HG02884 (cell line): Measurements from ENCODE around the gene GRM7.

Experiments
- ATAC-seq: cut with Tn5 transposase; IDR thresholded peaks from one replicate; pipeline ENCODE4 v1.9.1; 2021; ENCODE audit warnings: mild to moderate bottlenecking, moderate library complexity; ENCODE audit not compliant: unreplicated experiment

Gene GRM7

DNA sequence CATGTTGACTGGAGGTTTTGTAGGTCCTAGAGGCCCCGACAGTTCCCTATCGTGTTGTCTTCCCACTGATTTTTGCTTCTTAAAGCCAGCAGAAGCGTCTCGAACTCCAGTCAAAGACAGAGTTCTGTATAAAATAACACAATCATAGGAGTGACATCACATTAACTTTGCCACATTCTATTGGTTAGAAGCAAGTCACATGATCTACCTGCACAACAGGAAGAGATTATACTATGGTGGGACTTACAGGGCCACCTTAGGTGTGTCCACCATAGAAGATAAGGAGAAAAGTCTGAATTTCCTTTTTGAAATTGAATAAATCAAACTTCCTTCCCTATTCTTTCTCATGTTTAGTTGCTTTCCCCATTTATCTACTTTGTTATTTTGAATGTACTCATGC, 365.5 kb downstream of the GRM7 start:
- ATAC-seq, result no peak

DNA sequence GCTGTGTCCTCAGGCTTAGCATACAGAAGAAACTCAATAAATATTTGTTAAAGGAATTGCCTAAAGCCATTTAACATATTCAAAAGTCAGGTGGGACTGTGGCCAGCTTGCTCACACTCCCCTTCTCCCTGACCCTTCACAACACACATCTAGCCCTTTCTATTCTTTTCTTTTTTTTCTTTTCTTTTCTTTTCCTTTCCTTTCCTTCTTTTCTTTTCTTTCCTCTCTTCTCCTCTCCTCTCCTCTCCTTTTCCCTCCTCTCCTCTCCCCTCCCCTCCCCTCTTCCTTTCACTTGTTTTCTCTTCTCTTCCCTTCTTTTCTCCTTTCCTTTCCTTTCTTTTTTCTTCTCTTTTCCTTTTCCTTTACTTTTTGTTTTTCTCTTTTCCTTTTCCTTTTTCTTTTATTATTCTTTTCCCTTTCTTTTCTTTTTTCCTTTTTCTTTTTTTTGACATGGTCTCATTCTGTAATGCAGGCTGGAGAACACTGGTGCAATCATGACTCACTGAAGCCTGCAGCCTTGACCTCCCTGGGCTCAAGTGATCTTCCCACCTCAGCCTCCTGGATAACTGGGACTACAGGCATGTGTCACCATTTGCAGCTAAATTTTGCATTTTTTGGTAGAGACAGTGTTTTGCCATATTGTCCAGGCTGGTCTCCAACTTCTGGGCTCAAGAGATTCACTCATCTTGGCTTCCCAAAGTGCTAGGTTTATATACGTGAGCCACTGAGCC, 377.8 kb downstream of the GRM7 start:
- no peak for ATAC-seq

DNA sequence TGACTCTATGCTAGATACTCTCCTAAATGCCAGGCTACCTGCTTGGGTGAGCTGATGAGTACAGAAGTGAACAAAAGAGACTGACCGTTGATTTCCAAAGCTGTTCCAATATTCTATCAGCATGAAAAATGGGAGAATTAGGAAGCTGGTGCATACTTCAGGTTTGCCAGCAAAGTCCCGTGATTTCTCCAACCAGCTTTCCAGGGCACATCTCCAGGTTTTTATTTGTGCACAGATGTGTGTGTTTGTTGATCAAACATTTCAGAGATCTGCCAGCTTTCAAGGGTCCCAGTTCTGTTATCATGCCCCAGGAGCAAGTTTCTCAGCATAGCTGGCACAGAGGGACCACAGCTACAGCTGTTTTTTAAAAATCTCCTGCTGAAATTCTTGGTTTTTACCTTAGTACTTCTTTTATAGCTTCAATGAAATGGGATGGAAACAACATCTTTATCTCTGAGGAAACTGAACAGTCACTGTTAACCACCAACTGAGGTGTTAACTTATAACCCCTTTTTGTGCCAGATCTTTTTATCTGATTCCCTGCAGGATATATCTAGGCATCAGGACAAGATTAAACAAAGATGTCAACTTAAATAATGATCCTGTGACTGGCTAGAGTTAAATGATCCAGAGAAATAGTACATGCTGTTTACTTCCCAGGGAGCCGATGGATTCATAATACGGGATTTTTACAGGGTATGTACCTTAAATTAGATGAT, 380.8 kb downstream of the GRM7 start:
- no peak for ATAC-seq

DNA sequence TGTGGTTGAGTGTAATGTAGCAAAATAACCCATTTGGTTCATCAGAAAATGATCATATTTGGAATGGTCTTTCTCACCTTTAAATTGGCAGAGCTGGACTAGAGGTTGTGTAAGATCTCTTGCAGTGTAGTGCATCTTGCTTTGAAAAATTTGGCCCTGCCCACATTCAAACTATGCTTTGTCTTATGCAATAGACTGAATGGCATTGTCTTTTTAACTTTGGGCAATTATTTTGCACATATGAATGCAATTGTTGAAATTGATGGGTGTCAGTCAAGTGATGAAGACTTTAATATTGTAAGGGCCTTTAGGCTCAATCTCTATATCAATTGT, 381.4 kb downstream of the GRM7 start:
- ATAC-seq, result no peak

DNA sequence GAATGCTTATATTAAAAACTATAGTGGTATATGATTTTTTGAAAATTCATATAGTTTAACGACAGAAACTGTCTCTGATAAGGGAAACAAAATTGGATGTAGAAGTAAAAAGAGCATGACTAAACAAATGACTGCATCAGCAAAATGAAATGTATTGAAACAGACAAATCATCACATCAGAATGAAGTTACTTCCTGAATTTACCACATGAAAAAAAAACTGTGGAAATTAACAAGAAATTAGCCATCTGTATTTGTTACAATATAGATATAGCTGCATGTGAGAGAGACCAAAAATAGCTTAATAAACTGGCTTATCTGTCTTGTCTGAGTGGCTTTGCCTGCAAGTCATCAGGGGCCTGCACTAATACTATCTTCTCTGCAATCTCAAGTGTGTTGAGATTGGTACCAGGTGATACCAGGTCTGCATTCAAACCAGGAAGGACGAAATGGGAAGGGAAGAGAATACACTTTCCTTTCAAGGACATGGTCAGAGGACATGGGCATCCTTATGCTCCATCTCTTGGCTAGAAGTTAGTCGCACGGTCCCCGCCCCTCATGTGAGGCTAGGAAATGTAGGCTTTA, 388.7 kb downstream of the GRM7 start:
- ATAC-seq, result no peak

DNA sequence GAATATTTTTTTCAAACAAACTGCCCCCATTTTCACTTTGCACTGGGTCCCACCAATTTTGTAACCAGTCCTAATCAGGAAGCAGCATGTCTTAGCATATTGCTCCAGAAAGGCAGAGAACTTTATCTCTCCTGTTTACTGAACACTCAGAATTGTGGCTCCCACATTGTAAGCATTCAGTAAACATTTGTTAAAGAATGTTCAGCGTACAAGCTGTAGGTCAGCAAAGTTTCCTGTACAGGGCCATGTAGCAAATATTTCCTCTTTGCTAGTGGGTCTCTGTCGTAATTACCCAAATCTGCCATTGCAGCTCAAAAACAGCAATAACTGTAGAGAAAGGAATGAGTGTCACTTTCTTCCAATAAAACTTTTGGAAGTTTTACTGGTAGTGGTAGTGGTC, 393.3 kb downstream of the GRM7 start:
- no peak for ATAC-seq

DNA sequence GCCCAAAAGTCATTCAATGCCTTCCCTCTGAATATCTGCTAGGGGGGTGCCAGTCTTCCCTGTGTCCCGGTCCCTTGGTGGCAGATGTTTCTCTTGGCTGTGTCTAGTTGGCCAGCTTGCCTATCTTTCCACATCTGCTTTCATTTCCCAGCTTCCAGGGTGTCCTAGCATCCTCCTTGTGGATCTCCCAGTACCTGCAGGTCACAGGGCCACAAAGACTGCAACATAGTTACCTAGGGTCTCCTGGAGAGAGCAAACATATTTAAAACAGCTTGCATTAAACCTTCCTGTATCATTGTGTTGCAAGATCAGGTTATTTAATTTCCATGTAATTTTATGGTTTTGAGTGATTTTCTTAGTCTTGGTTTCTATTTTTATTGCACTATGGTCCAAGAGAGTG, 400.1 kb downstream of the GRM7 start:
- ATAC-seq, result no peak

DNA sequence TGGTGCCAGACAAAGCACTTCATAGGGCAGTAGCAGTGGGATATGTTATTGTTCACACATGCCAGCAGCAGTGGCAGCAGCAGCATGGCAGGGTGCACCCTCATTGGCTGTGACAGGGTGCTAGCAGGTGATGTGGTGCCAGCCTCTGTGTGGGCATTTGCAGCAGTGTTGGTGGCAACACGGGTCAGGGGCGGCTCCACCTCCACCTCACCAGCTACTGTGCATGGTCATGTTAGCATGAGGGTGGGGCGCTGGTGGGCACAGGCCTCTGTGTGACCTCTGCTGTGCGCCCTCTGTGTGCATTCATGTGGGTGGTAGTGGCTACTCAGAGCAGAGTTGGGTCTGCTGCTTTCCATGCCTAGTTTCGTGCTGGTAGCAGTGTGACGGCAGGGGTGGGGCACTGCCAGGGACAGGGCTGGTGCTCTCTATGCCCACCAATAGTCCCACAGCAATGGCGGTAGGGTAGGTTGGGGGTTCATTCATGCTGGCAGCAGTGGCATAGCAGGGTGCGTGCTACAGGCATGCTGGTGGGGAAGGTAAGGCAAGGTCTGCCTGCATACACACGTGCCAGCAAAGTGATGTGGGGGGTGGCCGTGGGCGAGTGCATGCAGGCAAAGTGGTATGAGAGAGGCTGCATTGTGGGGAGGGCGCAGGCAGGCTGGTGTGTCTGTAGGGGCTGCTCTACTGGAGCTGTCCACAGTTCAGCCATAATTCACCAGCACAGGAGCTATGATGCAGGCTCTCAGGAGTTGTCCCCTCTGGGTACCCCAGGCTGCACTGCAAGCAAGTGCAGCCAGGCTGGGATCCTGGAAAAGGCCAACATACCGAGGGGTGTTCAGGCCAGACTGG, 402.7 kb downstream of the GRM7 start:
- ATAC-seq, result no peak

DNA sequence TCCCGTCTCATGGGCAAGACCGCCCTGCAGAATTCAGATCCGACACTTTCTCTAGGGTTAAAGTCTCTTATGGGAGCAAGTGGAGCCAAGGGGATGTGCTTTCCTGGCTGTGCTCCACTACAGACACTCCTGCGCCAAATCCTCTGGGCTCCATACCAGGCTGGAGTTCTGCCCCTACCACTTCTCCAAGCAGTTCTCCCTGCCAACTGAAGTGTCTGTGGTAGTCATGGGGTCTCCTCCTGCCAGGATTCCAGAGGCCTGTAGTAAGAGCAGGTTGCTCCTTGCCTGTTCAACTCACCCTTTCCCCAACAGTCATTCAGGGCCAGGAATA, 403.2 kb downstream of the GRM7 start:
- no peak for ATAC-seq

DNA sequence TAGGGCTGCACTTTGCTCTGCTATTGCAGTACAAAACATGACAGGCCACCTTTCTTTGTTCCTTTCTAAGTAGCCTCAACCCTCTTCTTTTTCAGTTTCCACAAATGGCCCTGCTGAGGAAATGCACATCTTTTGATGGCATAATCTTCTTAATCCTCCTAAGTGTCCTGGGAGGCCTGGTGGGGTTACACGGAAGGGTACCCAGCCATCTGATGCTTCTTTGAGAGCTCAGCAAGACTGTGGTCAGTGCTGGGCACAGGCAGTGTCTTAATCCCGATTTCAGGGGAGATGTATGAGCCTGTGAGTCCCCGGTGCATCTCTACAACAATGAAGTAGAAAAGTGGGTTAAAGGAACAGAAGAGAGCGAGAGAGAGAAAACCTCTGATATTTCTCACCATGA, 404.8 kb downstream of the GRM7 start:
- no peak for ATAC-seq

DNA sequence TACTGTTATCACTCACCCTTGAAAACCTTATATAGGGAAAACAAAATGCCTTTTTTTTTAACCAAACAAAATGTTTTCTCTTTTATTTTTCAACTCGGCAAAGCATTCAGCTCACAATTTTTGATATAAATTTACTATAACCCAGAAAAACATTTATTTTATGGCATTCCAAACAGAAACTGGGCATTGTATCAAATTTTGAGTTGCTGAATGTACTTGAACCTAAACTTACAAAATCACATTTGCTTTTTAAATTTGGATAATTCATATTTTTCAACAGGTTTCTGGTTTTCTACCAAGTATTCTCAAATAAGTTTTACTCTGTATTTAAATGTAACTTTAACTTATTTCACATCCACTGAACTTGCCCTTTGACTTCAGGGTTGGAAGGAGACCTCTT, 405.6 kb downstream of the GRM7 start:
- ATAC-seq, result no peak

DNA sequence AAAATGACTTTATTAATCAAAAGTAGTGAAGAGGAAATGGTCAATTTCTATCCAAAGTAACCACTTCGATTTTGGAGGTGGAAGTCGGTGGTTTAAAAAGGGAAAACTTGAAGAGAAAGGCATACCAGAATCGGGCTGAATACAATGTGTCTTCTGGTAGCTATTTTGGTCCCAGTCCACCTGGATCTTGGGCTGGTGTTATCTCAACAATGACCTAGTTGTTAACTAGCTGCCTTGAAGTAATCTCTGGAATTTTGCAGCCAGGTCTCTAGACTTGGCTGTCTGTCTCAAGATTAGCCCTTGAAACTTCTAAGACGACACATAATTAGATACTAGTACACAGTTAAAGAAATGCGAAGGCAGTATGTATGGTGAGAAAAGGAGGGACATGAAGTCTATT, 409.8 kb downstream of the GRM7 start:
- no peak for ATAC-seq

DNA sequence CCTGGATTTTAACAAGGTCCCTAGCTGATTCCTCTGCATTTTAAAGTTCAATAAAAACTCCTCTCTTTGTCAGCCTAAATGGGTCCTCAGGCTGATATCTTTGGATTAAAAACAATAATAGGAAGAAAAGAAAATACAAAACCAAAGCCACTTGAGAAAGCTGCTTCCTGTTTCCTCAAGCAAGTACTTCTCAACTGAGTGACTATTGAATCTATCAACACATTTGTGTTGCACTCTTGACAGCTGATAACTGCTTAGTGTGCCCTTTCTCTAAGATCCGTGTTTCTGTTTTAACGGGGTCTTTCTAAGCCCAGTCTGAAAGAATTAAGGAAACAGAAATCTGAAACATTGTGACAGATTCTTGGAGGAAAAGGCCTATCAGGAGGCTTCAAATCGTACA, 410.7 kb downstream of the GRM7 start:
- ATAC-seq, result no peak

DNA sequence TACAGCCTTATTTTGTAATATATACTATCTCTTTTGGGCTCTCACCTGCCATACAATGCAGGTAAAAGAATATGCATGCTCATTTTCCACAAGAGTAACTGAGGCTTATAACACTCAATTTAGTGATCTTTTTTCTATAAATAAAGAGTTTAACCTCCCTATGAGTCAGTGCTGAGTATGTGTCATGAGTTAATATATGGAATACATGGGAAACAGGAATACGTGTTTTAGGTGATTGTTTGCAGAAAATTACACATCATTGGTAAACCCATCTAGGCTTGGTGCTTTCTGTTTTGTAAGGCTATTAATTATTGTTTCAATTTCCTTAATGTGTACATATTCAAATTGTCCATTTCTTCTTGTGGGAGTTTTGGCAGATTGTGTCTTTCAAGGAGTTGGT, 411.3 kb downstream of the GRM7 start:
- ATAC-seq, result no peak

DNA sequence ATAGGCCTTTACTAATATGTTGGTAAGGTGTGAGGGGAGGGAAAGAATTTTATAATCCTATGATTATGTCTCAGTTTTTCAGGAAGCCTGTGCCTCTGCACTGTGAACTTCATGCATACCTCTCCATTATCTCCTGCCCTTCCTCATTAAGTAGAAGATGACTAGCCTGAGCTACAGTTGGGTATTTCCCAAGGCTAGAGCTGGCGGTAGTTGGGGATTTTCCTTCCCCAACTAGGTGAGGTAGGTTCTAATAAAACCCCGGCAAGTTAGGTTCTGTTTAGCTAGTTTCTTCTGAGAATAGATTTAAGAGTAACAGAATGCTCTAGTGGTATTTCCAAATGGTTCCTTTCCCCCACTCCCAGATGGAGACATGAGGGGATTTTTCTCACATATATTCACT, 414.5 kb downstream of the GRM7 start:
- ATAC-seq, result no peak

DNA sequence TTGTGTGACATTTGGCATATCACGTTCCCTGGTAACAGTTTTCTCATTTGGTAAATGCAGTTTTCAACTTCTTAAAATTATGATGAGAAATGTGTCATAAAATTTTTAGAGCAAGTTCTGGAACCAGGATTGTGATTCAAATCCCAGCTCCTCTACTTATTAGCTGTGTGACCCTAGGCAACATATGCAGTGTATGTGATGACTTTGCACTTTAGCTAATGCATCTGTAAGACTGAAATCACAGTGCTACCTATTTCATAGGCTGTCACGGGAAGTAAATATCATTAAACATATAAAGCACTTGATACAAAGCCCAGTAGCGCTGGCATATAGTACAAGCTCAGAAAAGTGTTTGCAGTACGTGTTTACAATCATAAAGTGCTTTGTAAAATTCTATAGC, 419.4 kb downstream of the GRM7 start:
- ATAC-seq, result no peak

DNA sequence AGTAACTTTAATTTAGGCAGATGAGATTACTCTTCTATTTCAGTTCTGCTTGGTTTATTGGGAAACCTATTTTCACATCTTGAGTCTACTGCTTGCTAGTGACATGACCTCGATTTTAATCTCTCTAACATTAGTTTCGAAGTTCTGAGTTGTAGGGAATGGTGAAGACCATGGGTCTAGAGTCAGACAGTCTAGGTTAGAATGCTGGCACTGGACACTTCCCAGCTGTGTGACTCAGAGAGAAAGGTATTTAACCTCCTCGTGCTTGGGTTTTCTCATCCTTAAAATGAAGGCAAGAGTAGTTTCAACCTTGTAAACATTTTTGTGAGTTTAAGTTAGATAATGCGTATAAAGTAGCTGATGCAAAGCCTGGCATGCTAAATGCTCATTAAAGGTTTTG, 422.1 kb downstream of the GRM7 start:
- no peak for ATAC-seq

DNA sequence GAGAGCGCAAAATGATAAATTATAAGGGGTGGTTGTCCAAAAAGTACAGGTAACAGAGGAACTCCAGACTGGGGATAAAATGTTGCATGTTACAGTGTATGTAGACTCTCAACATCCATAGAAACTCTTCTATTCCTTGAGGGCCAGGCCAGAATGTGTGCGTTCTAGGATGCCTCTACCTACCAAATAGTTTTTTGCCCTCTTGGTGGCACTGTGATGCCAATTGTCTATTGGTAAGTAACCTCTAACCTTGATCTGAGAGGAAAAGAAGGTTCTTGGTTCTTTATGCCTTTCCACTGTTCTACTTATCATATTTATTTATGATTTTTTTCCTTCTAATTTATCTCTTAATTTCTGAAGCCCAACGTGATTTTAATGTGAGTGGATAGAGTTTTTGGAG, 424.6 kb downstream of the GRM7 start:
- no peak for ATAC-seq

DNA sequence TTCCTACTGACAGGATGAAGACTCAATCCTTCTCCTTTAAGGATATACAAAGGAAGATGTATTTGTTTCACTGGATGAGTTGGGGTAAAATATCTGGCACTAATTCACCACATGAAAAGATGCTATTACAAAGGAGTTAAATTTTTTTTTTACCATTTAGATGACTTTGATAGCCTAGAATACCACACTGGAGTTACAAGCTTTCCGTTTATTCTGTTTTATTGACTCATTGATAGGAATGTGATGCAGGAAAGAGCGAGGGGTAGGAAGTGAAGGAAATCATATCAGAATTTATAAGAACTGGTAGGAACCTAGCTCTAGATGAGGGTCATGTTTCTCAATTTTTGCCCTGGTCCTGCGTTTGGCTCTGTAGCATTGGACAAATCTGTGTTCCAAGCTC, 427.2 kb downstream of the GRM7 start:
- ATAC-seq, result no peak

DNA sequence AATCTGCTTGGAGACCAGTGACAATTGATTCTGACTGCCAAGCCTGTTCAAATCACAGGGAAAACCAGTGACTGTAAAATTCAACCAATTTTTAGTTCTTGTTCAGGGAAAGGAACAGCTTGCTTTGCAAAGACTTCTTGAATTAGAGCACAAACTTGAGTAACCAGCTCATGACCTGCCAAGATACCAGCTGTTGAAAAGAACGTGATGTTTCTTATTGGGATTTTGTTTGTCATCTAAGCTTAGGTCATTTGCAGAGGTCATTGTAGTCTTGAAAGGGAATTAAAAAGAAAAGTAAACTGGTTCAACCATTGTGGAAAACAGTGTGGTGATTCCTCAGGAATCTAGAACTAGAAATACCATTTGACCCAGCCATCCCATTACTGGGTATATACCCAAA, 428.2 kb downstream of the GRM7 start:
- no peak for ATAC-seq

DNA sequence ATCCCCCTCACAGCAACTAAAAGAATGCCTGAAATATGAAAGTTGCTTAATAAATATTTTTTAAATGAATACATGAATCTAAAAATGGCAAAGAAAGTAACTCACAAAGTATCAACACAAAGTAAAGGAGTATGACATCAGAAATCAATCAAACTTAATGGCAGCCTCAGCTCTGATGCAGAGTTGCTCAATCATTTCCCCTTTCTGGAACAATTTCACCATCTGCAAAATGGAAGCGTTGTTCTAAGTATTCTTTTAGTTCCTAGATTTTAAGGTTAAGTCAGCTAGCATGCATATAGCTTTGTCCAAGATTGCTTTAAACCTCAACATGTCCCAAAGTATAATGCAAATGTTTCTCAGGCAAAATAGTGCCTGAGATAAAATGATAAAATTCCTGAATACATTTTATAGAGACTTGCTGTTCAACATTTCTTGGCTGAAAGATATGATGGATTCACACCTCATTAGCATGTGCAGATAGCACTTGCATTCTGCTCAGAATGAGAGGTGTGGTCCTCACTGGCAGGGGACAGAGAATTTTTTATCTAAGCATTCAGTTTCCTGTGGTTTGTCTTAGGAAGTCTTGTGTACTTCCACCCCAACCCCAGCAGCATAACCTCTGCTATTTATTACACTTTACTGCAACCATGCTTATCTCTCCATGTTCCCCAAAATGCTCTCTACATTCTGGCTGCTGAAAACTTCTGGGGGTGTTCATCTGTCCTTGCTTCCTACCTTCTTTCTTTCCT, 429.3 kb downstream of the GRM7 start:
- no peak for ATAC-seq
